ENCODE results near the gene EHMT1. TPM values are rescaled to one million over a fixed set of nuclear protein-coding genes. Genes with fewer than 3 reads are reported as not detected.

Gene EHMT1
- total RNA-seq, 2 donors from 2014 or later, result 93.1 to 184 TPM

Other genes starting within 250 kb of the EHMT1 start
- gene EXD3, start 195.8 kb upstream of the EHMT1 start, total RNA-seq, result 1 to 10 TPM; 7.6 to 7.9 TPM
- gene NOXA1, start 195.6 kb upstream of the EHMT1 start, total RNA-seq, result under 1 TPM; 0.33 to 0.62 TPM
- gene ENTPD8, start 177.6 kb upstream of the EHMT1 start, total RNA-seq, result not detected
- 10 to 100 TPM; 17.1 to 36.4 TPM for gene NSMF, start 159.7 kb upstream of the EHMT1 start, total RNA-seq
- 1 to 10 TPM; 1.2 to 7.1 TPM for gene PNPLA7, start 68.6 kb upstream of the EHMT1 start, total RNA-seq
- gene MRPL41, start 67.1 kb upstream of the EHMT1 start, total RNA-seq, result 10 to 100 TPM; 35.9 to 48.6 TPM
- 10 to 100 TPM; 32.5 to 78.0 TPM for gene DPH7, start 40.1 kb upstream of the EHMT1 start, total RNA-seq
- gene ZMYND19, start 28.5 kb upstream of the EHMT1 start, total RNA-seq, result 10 to 100 TPM; 31.5 to 96.1 TPM
- 10 to 100 TPM; 56.6 to 64.7 TPM for gene ARRDC1, start 13.3 kb upstream of the EHMT1 start, total RNA-seq